HUES48 (cell line): ENCODE results near the gene SMIM14.
"Not testable (repeated sequence)": the region's sequence is repeated elsewhere in the genome, so short reads cannot be mapped to it uniquely, and the experiment has no call there.

Source experiments
- H3K27ac ChIP-seq: one replicate; pipeline ENCODE4 v1.7.0; 2013; ENCODE audit warnings: low read depth, low read length, inconsistent platforms
- H3K27me3 ChIP-seq: 2 replicates; pipeline ENCODE4 v1.6.1; 2013; ENCODE audit warnings: mild to moderate bottlenecking, low read length; ENCODE audit not compliant: control insufficient read depth, insufficient read depth
- H3K36me3 ChIP-seq: 2 replicates; pipeline ENCODE4 v1.6.1; 2013; ENCODE audit warnings: low read length; ENCODE audit not compliant: control insufficient read depth, insufficient read depth
- H3K4me1 ChIP-seq: 2 replicates; pipeline ENCODE4 v1.6.1; 2013; ENCODE audit warnings: mild to moderate bottlenecking, low read length; ENCODE audit not compliant: control insufficient read depth, insufficient read depth
- H3K4me3 ChIP-seq: 2 replicates; pipeline ENCODE4 v1.5.1; 2013; ENCODE audit warnings: mild to moderate bottlenecking, low read depth, low read length
- H3K9ac ChIP-seq: 2 replicates; pipeline ENCODE4 v1.6.1; 2013; ENCODE audit warnings: mild to moderate bottlenecking, low read depth, low read length, moderate library complexity
- H3K9me3 ChIP-seq: 2 replicates; pipeline ENCODE4 v1.6.1; 2013; ENCODE audit warnings: low read length; ENCODE audit not compliant: control insufficient read depth, insufficient read depth

SMIM14 gene

DNA sequence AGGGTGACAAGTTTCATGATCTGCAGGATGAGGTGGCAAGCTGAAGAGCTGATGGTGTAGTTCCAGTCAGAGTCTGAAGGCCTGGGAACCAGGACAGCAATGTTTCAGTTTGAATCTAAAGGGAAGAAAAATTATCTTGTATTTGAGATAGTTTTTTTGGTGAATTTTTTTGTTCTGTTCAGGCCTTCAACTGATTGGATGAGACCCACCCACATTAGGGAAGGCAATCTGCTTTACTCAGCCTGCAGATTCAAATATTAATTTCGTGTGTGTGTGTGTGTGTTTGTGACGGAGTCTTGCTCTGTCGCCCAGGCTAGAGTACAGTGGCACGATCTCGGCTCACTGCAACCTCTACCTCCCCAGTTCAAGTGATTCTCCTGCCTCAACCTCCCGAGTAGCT lies 22.1 kb upstream of the SMIM14 start:
- Histone ChIP-seq H3K27me3 (no peaks in the 10 kb centered on the region), H3K36me3 (no peaks in the 10 kb centered on the region), H3K27ac (no peak overlapping the region), H3K4me1 (no peaks in the 10 kb centered on the region), H3K4me3 (no peak overlapping the region), H3K9ac (no peak overlapping the region), H3K9me3 (no peaks in the 10 kb centered on the region)

- Histone ChIP-seq H3K9ac (no peak overlapping the region), H3K27ac (no peak overlapping the region), H3K4me1 (no peaks in the 10 kb centered on the region), H3K4me3 (no peak overlapping the region), H3K36me3 (no peaks in the 10 kb centered on the region), H3K27me3 (no peaks in the 10 kb centered on the region), H3K9me3 (no peaks in the 10 kb centered on the region)
These were observed 21.4 kb upstream of the SMIM14 start for GRCh38 chr4:39660045-39660444.

DNA sequence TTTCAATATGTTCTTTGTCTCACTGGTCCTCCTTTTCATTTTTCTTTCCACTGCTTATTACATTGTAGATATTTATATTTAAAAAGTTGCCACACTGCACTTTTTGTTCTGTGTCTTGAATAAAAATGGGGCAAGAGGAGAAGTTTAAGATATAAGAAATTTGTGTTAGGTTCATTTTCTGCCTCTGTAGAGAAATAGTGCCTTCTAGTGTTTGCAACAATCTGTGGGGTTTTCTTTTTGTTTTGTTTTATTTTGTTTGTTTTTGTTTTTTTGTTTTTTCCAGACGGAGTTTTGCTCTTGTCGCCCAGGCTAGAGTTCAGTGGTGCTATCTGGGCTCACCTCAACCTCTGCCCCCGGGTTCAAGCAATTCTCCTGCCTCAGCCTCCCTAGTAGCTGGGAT lies 20.1 kb upstream of the SMIM14 start:
- H3K9me3 ChIP-seq: no peaks in the 10 kb centered on the region

GRCh38 chr4:39657465-39657864 lies 18.8 kb upstream of the SMIM14 start:
- no peaks in the 10 kb centered on the region for H3K9me3 ChIP-seq
- no peaks in the 10 kb centered on the region for H3K36me3 ChIP-seq
- no peak overlapping the region for H3K27ac ChIP-seq
- no peaks in the 10 kb centered on the region for H3K4me1 ChIP-seq
- H3K27me3 ChIP-seq: no peaks in the 10 kb centered on the region
- H3K9ac ChIP-seq: no peak overlapping the region
- H3K4me3 ChIP-seq: no peak overlapping the region

More for the DNA sequence above, 20.1 kb upstream of the SMIM14 start:
- Histone ChIP-seq H3K36me3 (no peaks in the 10 kb centered on the region), H3K4me3 (no peak overlapping the region), H3K4me1 (no peaks in the 10 kb centered on the region), H3K27me3 (no peaks in the 10 kb centered on the region), H3K27ac (no peak overlapping the region), H3K9ac (no peak overlapping the region)

DNA sequence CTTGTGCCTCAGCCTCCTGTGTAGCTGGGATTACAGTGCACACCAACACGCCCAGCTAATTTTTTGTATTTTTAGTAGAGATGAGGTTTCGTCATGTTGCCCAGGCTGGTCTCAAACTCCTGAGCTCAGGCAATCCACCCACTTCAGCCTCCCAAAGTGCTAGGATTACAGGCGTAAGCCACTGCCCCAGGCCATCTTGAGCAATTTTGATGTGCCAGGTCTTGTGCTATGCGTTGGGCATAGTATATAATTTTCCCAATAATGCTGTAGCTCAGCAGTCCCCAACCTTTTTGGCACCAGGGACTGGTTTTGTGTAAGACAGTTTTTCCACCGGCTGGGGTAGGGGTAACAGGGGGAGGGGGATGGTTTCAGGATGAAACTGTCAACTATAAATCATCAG lies 18.0 kb upstream of the SMIM14 start:
- H3K27ac ChIP-seq, H3K4me1 ChIP-seq, H3K4me3 ChIP-seq, H3K9me3 ChIP-seq, H3K27me3 ChIP-seq, H3K9ac ChIP-seq, H3K36me3 ChIP-seq: not testable (repeated sequence)

- no peak overlapping the region for H3K27ac ChIP-seq
- no peaks in the 10 kb centered on the region for H3K9me3 ChIP-seq
- no peak overlapping the region for H3K9ac ChIP-seq
- H3K27me3 ChIP-seq: no peaks in the 10 kb centered on the region
- H3K4me3 ChIP-seq: no peak overlapping the region
- no peaks in the 10 kb centered on the region for H3K4me1 ChIP-seq
- no peaks in the 10 kb centered on the region for H3K36me3 ChIP-seq
These were observed 17.2 kb upstream of the SMIM14 start for GRCh38 chr4:39655876-39656275.

GRCh38 chr4:39655211-39655610 lies 16.5 kb upstream of the SMIM14 start:
- Histone ChIP-seq H3K4me1 (no peaks in the 10 kb centered on the region), H3K4me3 (no peak overlapping the region), H3K27me3 (no peaks in the 10 kb centered on the region), H3K36me3 (no peaks in the 10 kb centered on the region), H3K9me3 (no peaks in the 10 kb centered on the region), H3K9ac (no peak overlapping the region), H3K27ac (no peak overlapping the region)

GRCh38 chr4:39651586-39651985 lies 12.9 kb upstream of the SMIM14 start:
- not testable (repeated sequence) for H3K9me3 ChIP-seq, H3K27ac ChIP-seq, H3K4me3 ChIP-seq, H3K9ac ChIP-seq, H3K27me3 ChIP-seq, H3K4me1 ChIP-seq, H3K36me3 ChIP-seq

GRCh38 chr4:39649639-39650265 lies 11.1 kb upstream of the SMIM14 start:
- Histone ChIP-seq H3K36me3 (no peaks in the 10 kb centered on the region), H3K27me3 (no peaks in the 10 kb centered on the region), H3K4me3 (no peak overlapping the region), H3K4me1 (no peaks in the 10 kb centered on the region), H3K27ac (no peak overlapping the region), H3K9ac (no peak overlapping the region), H3K9me3 (no peaks in the 10 kb centered on the region)

DNA sequence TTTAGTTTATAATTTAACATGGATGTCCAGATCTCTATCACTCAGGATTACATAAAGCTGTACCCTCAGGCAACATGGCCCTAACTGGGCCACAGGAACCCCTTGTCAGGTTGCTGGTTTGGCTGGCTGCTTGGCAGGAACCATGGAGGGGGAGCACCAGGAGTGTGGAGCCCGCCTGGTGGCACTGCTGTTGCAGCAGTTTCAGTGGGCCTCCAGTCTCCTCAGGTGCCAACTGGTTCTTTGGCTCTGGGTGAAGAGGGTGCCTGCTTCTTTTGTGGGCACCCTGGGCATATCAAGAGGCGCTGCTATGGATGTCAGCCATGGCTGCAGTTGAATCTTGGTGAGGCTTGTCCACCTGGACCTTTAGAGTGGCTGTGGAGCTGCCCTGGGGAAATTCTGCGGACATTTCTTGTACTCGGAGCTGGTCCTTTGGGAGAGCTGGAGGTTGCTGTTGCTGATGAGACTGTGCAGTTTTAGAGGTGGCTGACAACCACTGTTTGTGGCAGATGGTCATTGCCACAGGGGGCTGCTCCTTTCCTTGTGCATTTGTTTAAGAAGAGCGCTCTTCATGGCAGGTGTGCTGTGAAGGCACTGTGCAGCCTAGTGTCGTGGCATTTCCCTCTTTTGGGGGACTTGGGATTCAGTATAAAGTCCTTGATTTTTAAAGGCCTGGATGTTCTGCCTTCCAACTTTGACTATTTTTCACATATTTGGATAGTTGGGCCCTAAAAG lies 10.3 kb upstream of the SMIM14 start:
- Histone ChIP-seq H3K4me3 (no peak overlapping the region), H3K27me3 (no peaks in the 10 kb centered on the region), H3K36me3 (no peaks in the 10 kb centered on the region), H3K27ac (no peak overlapping the region), H3K4me1 (no peaks in the 10 kb centered on the region), H3K9me3 (no peaks in the 10 kb centered on the region), H3K9ac (no peak overlapping the region)

- Histone ChIP-seq H3K27ac (no peak overlapping the region), H3K4me3 (no peak overlapping the region), H3K4me1 (no peaks in the 10 kb centered on the region), H3K36me3 (no peaks in the 10 kb centered on the region), H3K9me3 (no peaks in the 10 kb centered on the region), H3K9ac (no peak overlapping the region), H3K27me3 (no peaks in the 10 kb centered on the region)
These were observed 9.5 kb upstream of the SMIM14 start for GRCh38 chr4:39648213-39648612.
